Measurements from ENCODE around the gene CAMK2G. TPM values are rescaled to one million over a fixed set of nuclear protein-coding genes. Genes with fewer than 3 reads are reported as not detected.

The CAMK2G gene
- total and polyA plus RNA-seq, 7 donors: 14.4 to 221 (median 153) TPM

- Histone ChIP-seq H3K4me3 (no peak overlapping the region), H3K4me1 (peaks cover 0 to 16% (median 12%) of the 10 kb centered on the region in 4 donors), H3K27ac (no peak overlapping the region), H3K9me3 (no peaks in the 10 kb centered on the region), H3K36me3 (peaks cover 44 to 100% (median 88%) of the 10 kb centered on the region in 4 donors), H3K27me3 (no peaks in the 10 kb centered on the region)
- intact Hi-C loops (cut with DNase I): no loop called here
- no peak for TF ChIP-seq POLR2A (IDR thresholded peaks at IDR 0.05)
- TF ChIP-seq EP300 (IDR thresholded peaks at IDR 0.05): no peak
- no peak for TF ChIP-seq CTCF (IDR thresholded peaks at IDR 0.05)
- no peak for TF ChIP-seq POLR2AphosphoS5 (IDR thresholded peaks at IDR 0.05)
- no peak for DNase-seq
- 93% methylated on average over 13 of the region's 13 CpGs for WGBS, 2 donors
These were observed 33.8 kb downstream of the CAMK2G start for GRCh38 chr10:73840403-73841060.

GRCh38 chr10:73840056-73840402, 34.3 kb downstream of the CAMK2G start:
- no peak for DNase-seq
- H3K36me3 ChIP-seq: peaks cover 44 to 100% (median 88%) of the 10 kb centered on the region in 4 donors
- no peak overlapping the region for H3K27ac ChIP-seq
- TF ChIP-seq POLR2AphosphoS5 (IDR thresholded peaks at IDR 0.05) (no peak), CTCF (IDR thresholded peaks at IDR 0.05) (no peak), EP300 (IDR thresholded peaks at IDR 0.05) (no peak), POLR2A (IDR thresholded peaks at IDR 0.05) (no peak)
- H3K27me3 ChIP-seq: no peaks in the 10 kb centered on the region
- no peaks in the 10 kb centered on the region for H3K9me3 ChIP-seq
- intact Hi-C loops (cut with DNase I): no loop called here
- H3K4me3 ChIP-seq: no peak overlapping the region
- 95 to 98% methylated on average over 4 of the region's 4 CpGs for WGBS, 2 donors
- peaks cover 0 to 16% (median 12%) of the 10 kb centered on the region in 4 donors for H3K4me1 ChIP-seq

DNA sequence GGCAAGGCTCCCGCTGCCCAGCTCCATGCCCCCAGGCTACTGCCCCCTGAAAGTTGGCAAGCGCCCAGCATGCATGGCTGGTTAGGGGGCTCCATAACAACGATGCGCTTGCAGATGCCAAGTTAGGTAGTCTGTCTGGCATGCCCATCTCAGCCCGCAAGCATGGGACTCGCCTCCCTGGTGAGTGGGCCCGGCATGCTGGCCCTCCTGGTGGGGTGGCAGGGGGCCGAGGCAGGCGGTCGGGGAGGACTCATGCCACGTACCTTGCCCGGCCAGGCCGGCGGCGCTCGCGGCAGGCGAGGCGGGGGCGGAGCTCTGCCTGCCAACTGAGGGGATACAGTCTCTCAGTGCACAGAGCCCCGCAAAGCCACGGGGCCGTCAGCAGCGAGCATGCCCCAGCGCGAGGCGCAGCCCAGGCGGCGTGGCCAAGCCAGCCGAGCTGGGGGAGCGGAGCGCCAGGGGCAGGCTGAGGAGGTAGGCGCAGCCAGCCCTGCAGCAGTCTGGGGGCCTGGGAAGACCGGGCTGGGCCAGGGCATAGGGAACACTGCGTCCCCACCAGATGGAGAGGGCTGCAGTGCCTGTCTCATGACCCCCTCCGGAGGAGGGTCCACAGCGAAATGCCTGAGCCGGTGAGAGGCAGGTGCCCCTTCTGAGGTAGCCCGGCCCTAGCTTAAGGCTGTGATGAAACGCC, 34.9 kb downstream of the CAMK2G start:
- Histone ChIP-seq H3K9me3 (no peaks in the 10 kb centered on the region), H3K4me3 (no peak overlapping the region), H3K27me3 (no peaks in the 10 kb centered on the region), H3K36me3 (peaks cover 44 to 100% (median 87%) of the 10 kb centered on the region in 4 donors), H3K27ac (no peak overlapping the region), H3K4me1 (peaks cover 0 to 16% (median 12%) of the 10 kb centered on the region in 4 donors)
- DNase-seq: no peak
- WGBS, 2 donors: 96 to 97% methylated on average over 40 of the region's 40 CpGs
- intact Hi-C loops (cut with DNase I): no loop called here
- TF ChIP-seq POLR2AphosphoS5 (IDR thresholded peaks at IDR 0.05): no peak
- no peak for TF ChIP-seq CTCF (IDR thresholded peaks at IDR 0.05)
- no peak for TF ChIP-seq EP300 (IDR thresholded peaks at IDR 0.05)
- no peak for TF ChIP-seq POLR2A (IDR thresholded peaks at IDR 0.05)

GRCh38 chr10:73838827-73839226, 35.5 kb downstream of the CAMK2G start:
- no peak for DNase-seq
- Histone ChIP-seq H3K27ac (peak overlapping the region in 1 of 4 donors; percentile 67), H3K4me3 (no peak overlapping the region), H3K9me3 (no peaks in the 10 kb centered on the region), H3K27me3 (no peaks in the 10 kb centered on the region), H3K36me3 (peaks cover 44 to 97% (median 87%) of the 10 kb centered on the region in 4 donors), H3K4me1 (peaks cover 0 to 16% (median 12%) of the 10 kb centered on the region in 4 donors)
- WGBS, 2 donors: 95% methylated on average over 8 of the region's 8 CpGs
- TF ChIP-seq CTCF (IDR thresholded peaks at IDR 0.05) (no peak), EP300 (IDR thresholded peaks at IDR 0.05) (no peak), POLR2A (IDR thresholded peaks at IDR 0.05) (no peak), POLR2AphosphoS5 (IDR thresholded peaks at IDR 0.05) (no peak)
- intact Hi-C loops (cut with DNase I): no loop called here
